HG02943 (cell line): ENCODE data around the gene DSCAM.

Experiments
- ATAC-seq: cut with Tn5 transposase; IDR thresholded peaks from one replicate; pipeline ENCODE4 v1.9.1; 2021; ENCODE audit warnings: mild to moderate bottlenecking, low read depth, moderate library complexity; ENCODE audit not compliant: unreplicated experiment

DSCAM gene

DNA sequence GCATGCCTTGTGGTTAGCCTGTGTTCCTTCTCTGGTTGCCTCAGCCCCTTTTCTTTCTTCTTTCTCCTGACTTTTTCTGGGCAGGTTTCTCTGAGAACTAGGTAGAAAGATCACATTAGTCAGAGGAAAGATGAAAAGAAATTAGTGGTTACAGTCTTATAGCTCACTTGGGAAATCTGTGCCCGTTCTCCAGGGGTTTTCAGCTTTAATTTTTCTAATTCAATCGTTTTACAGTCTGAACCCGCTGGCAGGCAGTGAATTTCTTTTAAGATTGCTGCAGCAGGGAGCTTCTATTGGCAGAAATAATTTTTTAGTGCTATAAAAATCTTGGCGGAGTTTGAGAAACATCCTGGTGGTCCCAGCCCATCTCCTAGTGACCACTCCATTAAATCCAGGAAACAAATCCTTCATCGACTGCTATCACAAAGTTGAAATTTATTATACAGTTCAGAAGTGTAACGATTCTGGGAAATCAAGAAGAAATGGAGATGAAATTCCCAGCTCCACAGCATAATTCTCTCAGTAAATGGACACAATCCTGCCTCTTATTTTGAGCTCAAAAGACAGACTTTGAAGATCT, 866.6 kb downstream of the DSCAM start:
- ATAC-seq = no peak

DNA sequence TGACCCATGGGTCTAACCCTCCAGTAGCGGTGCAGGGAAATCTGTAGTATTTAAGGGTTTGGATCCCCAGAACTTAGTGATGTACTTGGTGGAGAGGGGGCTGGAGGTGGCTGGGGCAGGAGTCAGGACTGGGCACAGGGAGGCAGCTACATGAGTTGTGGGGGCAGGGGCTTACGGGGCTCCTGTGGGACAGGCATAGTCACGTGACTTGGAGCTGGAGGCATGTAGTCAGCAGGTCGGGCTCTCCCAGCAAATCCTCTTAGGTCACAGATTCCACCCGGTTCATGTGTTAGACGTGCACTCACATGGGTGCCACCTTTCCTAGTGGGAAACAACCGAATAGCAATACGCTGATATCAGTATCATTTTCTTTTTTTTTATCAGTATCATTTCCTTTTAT, 867.6 kb downstream of the DSCAM start:
- ATAC-seq = no peak

GRCh38 chr21:39976800-39977199, 870.2 kb downstream of the DSCAM start:
- ATAC-seq = no peak

GRCh38 chr21:39972976-39973770, 873.8 kb downstream of the DSCAM start:
- no peak for ATAC-seq

DNA sequence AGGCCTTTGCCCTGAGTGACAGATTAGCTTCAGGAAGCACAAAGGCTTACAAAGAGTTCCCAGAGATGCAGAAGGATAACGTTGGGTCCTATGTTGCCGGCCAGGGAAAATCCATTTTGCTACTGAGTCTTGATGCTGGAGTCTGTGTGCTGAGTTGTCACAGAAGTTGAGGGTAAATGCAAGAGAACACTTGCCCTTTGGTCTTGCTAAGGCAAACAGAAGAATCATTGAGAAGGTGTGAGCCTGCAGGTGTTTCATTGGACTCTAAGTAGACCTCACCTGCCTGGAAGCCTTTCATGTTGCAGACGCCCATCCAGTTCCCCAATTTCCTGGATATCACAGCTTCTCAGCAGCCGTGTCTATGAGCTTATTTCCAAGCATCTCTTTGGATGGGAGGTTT, 874.5 kb downstream of the DSCAM start:
- ATAC-seq = no peak

DNA sequence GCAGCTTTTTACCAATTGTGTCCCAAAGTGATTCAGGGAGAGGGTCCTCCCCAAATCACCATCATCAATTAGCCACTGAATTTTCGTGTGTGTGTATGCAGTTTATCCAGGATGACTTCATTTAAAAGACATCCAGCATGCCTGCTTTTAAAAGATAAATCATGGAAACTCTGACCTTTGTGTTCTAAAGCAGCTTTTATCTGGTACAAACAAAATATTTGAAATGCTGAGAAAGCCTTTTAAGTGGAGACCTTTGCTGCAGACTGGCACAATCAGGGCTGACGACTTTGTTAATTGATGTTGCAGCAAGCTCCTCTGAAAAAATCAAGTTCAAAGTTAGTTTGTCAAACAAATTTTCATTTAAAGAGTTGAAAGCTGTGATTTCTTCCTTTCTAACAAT, 875.0 kb downstream of the DSCAM start:
- ATAC-seq = no peak

- no peak for ATAC-seq
These were observed 877.1 kb downstream of the DSCAM start for GRCh38 chr21:39969691-39970364.

GRCh38 chr21:39968010-39968409, 878.9 kb downstream of the DSCAM start:
- no peak for ATAC-seq

DNA sequence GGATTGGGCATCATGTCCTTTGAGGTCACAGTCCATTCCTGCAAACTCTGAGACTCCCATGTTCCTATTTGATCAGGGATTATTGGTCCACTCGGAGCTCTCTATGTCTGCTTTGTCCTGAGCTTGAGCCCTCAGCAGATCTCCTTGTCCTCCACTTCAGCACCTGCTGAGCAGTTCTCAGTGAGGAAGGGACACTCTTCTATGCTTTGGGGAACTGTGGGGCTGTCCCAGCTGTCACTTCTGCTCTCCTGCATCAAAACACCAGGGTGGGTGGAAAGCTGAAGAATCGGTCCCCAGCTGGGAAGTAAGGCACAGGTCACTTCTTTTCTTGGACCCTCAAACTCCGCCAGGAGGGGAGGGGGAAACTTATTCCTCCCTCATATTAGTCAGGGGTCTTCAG, 880.2 kb downstream of the DSCAM start:
- ATAC-seq = no peak

DNA sequence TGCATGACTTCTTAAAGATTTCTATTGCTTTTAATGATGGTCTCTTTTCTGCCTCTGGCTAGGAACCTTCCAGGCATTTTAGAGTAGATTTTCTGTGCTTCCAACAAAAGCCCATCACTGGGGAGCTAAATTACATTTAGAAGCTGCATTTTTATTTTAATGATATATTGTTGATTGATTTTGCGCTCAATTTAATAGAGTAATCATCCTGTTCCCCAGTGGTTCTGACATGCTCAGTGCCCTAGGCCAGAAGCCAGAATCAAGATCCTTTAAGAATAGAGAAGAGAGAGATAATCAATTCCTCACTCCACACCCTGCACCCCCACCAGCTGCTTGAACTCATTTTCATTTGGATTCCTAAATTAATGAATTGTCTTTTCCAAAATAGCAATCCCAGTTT, 881.9 kb downstream of the DSCAM start:
- ATAC-seq = no peak

GRCh38 chr21:39961251-39961650, 885.7 kb downstream of the DSCAM start:
- ATAC-seq = no peak
